Left hindlimb (tissue), 1 donor: Measurements from ENCODE around the gene SNX9.

Source experiments
- DNase-seq: peaks from one replicate; pipeline ENCODE4 v3.0.0-alpha.2; 2018

Gene SNX9

DNA sequence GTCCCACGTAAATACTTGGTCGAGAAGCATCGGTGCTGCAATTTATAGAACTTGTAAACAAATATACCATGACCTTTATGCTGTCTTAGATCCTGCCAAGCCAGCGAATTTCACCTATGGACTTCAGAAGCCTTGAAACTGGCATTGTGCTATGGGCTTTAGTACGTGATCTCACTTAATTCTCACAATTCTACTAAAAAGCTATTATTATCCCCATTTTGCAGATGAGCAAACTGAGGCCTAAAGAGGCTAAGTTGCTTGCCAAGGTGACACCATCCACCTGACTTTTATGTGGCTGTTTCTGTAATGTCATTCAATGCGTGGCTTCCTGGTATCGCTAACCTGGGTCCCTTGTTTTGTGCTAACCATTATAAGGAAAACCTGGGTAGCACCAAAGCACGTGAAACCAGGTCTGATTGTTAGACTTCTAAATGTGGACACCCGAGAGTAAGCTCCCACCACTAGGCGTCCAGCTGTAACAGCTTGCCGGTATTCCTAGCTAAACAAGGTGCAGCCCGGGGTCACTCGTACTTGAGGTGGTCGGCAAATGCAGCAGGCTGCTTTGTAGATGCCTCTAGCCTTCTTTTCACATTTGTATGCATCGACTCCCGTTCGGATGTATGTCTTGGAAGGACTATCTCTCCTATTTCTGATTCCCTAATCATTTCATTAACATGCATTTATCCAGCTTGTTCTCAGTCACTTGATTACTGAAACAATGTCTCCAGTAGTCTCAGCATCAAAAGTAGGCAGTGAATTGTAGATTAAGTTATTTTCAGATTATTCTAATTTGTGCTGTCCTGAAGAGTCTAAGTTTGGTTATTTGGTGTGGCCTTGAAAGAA is 159.7 kb downstream of the SNX9 start:
- no peak for DNase-seq

DNA sequence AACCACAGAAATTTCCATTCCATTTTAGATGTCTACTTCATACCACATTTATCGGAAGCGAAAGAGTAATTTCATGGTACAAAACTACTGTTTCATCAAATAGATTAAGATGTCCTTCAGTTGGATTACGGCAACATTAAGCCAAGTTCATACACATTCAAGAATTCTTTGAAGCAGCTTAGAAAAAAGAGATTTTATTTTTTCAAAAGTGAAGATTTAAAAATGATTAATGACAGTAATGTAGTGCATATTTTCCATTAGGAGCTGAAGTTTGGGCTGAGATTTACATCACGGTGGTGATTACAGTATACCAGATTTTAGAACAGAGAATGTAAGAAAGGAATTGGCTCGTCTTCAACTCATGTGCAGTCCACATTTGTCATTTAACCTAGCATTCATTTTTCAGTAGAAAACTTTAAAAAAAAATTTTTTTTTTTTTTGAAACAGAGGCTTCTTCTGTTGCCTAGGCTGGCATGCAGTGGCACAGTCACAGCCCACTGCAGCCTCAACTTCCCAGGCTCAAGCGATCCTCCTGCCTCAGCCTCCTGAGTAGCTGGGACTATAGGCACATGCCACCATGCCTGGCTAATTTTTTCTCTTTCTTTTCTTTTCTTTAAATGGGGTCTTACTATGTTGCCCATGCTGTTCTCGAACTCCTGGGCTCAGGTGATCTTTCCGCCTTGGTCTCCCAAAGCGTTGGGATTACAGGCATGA is 160.5 kb downstream of the SNX9 start:
- DNase-seq, result no peak

DNA sequence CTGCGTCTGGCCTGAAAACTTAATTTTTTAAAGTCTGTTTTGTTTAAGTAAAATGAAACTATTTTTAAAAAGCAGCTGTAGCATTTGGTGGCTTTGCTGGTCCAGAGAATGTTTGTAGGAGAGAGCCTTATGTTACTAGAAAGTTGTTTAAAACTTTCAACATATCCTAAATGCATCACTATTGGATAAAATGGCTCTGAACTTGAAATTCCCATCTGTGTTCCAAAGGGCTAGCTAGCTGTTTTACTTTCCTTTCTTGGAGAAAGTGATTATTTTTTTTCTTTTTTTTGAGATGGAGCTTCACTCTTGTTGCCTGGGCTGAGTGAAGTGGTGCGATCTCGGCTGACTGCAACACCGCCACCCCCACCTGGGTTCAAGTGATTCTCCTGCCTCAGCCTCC is 161.1 kb downstream of the SNX9 start:
- no peak for DNase-seq

DNA sequence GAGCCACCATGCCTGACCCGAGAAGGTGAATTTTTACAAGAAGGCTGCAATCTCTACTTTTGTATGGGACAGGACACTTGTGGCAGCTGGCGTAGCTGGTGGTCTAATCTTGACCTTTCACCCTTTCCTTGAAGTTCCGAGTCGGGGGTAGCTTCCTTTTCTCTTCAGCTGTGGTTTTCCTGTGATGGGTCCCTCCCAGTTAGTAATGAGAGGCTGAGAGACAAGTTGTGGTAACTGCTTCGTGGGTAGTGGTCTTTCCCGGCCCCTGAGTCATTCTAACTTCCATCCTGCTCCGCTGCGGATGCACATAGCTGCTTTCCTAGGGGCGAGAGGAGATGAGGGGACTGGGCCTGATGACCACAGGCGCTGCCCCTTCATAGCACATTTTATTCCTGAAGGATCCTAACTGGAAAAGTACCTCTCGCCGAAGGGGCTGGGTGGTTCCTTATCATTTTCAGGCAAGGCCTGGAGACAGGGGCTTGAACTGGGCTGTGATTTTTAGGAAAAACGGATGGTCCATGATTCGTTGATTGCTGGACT is 161.7 kb downstream of the SNX9 start:
- no peak for DNase-seq

DNA sequence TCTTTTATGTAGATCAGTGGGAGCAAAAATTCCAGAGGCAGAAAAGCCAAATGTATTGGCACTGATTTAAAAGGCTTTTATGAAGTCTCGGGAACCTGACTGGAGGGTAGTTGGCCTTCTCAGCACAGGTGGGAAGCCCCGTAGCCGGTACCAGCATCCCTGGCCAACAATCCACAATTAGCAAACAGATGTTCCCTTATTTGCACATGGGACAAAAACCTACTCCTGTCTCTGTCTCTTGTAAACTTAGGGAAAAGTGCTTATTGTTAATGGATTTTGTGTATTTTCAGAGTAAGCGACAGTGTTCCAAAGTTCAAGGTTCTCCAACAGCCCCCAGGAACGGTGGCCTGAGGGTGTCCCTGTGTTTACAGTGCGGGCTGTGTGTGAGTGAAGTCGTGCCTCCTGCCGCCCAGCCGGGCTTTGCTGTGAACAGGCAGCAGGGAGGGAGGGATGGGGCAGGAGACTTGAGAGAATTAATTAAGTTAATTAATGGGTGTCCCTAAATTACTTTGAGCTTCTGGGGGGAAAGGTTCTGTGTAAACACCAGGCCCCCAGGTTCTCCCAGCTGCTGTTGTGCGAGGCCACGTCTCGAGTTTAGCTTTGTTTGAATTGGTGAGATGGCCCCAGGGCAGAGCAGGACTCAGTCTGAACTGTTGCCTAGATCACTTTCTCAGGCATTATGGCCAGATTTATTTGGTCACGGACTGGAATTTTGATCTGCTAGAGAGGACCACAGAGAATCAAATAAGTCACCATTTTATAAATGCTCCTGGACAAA is 162.5 kb downstream of the SNX9 start:
- no peak for DNase-seq

DNA sequence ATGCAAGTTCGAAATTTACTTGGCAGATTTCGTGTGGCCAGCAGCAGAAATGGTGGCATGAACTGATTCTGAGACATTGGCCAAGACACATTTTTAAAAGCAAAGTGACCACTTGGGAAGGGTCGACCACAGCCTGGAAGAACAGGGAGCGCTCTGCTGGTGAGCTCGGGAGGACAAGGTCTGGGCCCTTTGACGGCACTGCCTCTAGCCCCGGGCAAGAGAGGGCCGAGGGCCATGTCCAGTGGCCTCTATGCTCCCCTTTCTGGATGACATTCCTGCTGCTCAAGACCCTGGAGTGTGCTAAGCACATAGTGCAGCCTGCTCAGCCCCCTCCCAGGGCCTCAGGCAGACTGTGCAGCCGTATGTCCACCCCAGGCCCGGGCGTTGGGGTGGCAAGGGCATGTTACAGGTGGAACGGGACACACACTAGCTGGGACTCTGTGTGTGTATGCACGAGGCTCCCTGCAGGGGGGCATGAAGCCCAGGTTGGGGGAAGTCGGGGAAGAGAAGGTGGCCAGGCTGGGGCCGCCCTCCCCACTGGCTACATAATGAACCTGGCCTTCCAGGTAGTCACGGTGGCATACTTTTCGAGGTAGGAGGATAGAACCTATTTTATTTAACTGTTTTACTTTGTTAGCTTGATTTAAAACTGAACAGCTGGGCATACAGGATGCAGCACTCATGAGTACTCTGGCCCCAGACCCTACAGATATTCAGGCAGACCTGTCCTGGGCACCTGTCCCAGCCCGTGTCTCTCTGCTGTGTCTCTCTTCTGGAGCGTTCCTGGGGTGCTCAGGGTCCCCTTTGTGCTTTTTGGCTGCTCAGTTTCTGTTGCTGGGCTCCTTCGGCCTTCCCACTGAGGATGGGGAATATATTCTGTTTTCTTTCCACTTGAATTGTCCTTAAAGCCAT is 165.0 kb downstream of the SNX9 start:
- no peak for DNase-seq

DNA sequence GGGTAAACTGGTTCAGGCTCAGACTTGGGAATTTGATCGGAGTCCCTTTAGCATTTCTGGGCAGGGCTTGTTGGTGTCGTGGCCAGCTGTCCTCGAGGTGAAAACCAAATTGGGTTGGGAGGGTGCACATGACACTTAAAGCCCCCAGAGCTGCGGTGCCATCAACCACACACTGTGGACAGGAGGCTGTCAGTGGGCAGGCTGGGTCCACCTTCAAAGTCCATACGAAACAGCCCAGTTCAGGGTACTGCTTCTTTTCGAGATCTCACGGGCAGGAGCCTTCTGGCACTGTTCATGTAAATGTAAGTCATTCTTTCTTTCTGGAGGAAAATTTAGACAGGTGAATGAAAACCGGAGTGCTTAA is 165.6 kb downstream of the SNX9 start:
- no peak for DNase-seq

DNA sequence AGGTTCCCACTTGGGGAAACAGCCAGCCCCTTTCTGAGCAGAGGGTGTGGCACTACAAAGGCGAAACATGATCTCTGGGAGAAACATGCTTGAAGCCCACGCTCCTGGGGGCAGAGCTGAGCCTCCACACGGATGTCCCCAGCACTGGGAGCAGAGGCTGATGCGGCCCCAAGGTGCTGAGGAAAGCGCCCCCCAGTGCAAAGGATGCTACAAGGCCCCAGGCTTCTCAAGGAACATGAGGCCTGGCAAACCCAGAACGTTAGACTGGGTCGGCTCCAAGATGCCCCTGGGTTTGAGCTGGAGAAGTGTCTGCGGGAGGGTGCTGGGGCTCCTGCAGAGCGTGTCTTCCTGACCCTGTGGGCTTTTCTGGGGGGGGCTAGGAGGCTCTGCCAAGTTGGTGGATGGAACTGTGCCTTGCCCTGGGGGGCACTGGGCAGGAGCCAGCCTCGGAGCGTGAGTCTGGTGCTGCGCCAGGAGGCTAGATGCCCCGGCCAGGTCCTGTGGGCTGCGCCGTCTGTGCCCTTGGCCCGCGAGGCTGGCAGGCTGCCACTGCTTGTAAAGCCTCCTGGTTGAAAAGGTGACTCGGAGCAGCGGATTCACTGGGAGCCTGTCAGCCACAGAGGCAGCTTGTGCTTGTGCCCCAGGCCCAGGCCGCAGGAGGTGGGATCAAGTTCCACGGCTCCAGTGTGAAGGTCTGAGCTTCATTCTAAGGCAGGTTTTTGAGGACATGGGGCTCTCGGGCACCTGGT is 166.7 kb downstream of the SNX9 start:
- DNase-seq, result peak; percentile 73

DNA sequence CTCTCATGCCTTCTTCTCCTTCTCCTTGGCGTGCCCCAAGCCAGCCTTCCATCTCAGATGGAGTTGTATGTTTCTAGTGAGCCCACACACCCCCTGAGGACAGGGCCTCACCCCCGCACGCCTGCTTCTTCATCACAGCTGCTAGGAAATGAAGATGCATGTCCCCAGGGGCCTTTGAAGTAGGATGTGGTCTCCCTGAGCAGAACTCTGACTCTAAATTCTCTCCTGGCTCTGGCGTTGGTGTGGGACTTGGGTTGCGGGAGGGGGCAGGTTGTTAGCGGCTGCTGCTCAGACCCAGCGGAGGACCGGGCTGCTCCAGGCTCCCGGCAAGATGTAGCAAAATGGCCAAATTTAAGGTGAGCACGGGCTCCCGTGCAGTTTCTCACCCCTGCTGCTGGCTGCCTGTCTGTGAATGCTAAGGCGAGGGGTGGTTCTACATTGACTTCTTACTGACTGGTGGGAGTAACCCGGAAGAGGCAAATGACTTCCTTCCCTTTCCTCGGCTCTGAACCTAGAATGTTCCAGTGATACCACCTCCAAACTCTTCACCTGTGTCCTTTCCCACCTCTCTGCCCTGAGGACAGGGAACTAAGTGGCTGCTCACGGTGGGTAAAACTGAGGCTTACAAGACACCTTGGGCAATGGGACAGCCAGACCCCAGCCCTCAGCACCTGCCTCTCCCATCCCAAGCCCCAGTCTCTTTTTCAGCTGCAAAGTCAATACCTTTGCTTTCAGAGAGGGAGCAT is 167.4 kb downstream of the SNX9 start:
- no peak for DNase-seq

DNA sequence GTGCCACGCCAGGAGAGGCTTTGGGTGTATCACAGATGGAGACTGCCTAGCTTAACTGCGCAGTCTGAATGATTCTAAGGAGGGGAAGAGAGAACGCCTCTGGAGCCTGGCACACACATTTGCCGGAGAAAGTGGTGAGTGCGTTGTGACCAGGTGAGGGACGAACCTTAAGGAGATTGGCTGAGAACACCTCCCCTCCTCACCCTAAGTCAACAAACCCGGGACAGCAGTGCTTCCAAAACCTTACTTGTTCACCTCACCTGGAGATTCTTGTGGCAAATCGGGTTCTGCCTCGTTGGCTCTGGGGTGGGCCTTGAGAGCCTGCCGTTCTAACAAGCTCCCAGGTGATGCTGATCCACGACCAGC is 168.0 kb downstream of the SNX9 start:
- no peak for DNase-seq

DNA sequence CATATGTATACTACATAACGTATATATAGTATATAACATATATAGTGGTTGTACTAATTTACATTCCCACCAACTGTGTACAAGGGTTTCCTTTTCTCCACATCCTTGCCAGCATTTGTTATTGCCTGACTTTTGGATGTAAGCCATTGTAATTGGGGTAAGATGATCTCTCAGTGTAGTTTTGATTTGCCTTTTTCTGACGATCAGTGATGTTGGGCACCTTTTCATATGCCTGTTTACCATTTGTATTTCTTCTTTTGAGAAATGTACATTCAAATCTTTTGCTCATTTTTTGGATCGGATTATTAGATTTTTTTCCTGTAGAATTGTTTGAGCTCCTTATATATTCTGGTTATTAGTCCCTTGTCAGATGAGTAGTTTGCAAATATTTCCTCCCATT is 170.0 kb downstream of the SNX9 start:
- no peak for DNase-seq

DNA sequence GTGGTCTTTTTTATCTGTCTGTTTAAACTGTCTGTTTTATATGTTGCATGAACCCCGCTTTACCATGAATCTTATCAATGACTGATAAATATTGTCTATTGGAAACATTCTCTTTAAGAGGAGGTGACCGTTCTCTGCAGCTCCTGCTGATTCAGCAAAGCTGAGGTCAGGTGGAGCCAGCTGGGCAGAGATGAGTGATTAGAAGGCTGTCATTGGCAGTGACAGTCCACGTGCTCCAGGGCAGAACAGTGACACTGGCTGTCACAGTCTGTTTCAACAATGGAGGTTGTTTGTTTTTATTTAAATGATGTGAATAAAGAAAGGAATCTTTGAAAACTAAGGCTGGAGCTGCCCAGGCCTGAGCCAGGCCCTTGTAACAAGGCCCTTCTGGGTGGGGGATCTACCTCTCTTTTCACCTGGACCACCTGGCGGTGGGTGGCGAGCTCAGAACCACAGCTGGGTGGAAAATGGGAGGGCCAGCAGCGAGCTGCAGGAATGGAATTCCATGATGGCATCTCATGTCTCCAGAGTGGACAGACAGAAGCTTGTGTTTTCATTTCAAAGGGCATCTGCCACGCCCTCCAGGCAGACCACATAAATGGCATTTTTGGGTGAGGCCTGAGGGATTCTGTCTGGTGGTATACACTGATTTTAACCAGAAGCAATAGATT is 171.2 kb downstream of the SNX9 start:
- DNase-seq, result no peak
